ENCODE measurements around the gene KCTD14. TPM values are rescaled to one million over a fixed set of nuclear protein-coding genes. Genes with fewer than 3 reads are reported as not detected.

Gene KCTD14
- total and polyA plus RNA-seq, 2 of the 8 experiments (the other 6 are each of a cell fraction or from before 2014, with no cell fraction given): 21.6 to 24.9 TPM

DNA sequence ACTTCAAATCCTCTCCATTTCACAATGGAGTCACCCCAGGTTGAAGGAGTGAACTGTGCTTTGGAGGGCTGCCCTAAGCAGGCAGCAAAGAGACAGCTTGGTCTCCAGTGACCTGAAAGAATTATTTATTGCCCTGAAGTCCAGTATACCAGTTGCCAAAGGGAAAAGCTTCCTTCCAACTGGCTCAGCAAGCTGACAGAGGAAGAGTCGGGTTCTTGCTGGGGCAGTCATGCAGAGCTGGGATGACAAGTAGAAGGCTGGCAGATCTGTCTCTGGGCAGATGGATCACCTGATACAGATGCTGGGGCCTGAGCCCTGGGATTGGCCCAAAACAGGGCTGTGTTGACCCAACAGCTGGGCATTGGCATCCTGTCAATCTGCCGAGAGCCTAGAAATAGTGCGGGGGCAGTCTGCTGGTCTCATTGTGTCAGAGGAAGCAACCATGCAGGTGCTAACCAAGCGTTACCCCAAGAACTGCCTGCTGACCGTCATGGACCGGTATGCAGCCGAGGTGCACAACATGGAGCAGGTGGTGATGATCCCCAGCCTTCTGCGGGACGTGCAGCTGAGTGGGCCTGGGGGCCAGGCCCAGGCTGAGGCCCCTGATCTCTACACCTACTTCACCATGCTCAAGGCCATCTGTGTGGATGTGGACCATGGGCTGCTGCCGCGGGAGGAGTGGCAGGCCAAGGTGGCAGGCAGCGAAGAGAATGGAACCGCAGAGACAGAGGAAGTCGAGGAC is 40.5 kb upstream of the KCTD14 start, which contains the start of gene THRSP (continued):
- TF ChIP-seq RBBP5 (IDR thresholded peaks at IDR 0.05; ENCODE audit: borderline replicate concordance, low read depth, low read length) (no peak), SP2 (IDR thresholded peaks at IDR 0.05; ENCODE audit: low read length) (no peak)
